ENCODE measurements around the gene SATL1.
A peak's percentile ranks its signal among the peaks of the same experiment; 100 is the strongest.
"Not testable (repeated sequence)": the region's sequence is repeated elsewhere in the genome, so short reads cannot be mapped to it uniquely, and the experiment has no call there.

SATL1 gene

GRCh38 chrX:85243761-85244449 is at the start of gene SATL1, which contains the start of gene ZNF711:
Gene SATL1, minus strand, starts transcription at chrX:85243779. Its CDS starts 134,811 bp downstream, at chrX:85108968.
Gene ZNF711, plus strand, starts transcription at chrX:85243991. Its CDS starts 3,582 bp downstream, at chrX:85247573.
- peak; percentile 60 for DNase-seq

GRCh38 chrX:85288992-85289723 is 45.6 kb upstream of the SATL1 start:
- DNase-seq = no peak

GRCh38 chrX:85285286-85285685 is 41.7 kb upstream of the SATL1 start:
- not testable (repeated sequence) for DNase-seq

- no peak for DNase-seq
Measured at GRCh38 chrX:85244450-85245211, 1.1 kb upstream of the SATL1 start.

GRCh38 chrX:85243155-85243554 is 424 bp downstream of the SATL1 start:
- no peak for DNase-seq

- DNase-seq = no peak
Measured at GRCh38 chrX:85223359-85223758, 20.2 kb downstream of the SATL1 start.

- DNase-seq = no peak
Measured at GRCh38 chrX:85221361-85221760, 22.2 kb downstream of the SATL1 start.

GRCh38 chrX:85215946-85216345 is 27.6 kb downstream of the SATL1 start:
- DNase-seq = no peak

GRCh38 chrX:85213792-85214530 is 29.6 kb downstream of the SATL1 start:
- DNase-seq = no peak

GRCh38 chrX:85203461-85203970 is 40.1 kb downstream of the SATL1 start:
- no peak for DNase-seq

- DNase-seq = no peak
Measured at GRCh38 chrX:85196319-85196718, 47.3 kb downstream of the SATL1 start.

- DNase-seq = no peak
Measured at GRCh38 chrX:85159644-85160043, 83.9 kb downstream of the SATL1 start.

- DNase-seq = no peak
Measured at GRCh38 chrX:85140964-85141363, 102.6 kb downstream of the SATL1 start.

GRCh38 chrX:85139422-85139821 is 104.2 kb downstream of the SATL1 start:
- DNase-seq = no peak

- DNase-seq = no peak
Measured at GRCh38 chrX:85136409-85136808, 107.2 kb downstream of the SATL1 start.

GRCh38 chrX:85115252-85115651 is 128.3 kb downstream of the SATL1 start:
- no peak for DNase-seq

GRCh38 chrX:85114776-85115175 is 128.8 kb downstream of the SATL1 start:
- no peak for DNase-seq

- no peak for DNase-seq
Measured at GRCh38 chrX:85114171-85114570, 129.4 kb downstream of the SATL1 start.

- no peak for DNase-seq
Measured at GRCh38 chrX:85113746-85114145, 129.8 kb downstream of the SATL1 start.

GRCh38 chrX:85112293-85112692 is 131.3 kb downstream of the SATL1 start:
- DNase-seq = no peak

GRCh38 chrX:85111347-85111746 is 132.2 kb downstream of the SATL1 start:
- no peak for DNase-seq

GRCh38 chrX:85109235-85109634 is 134.3 kb downstream of the SATL1 start:
- DNase-seq = no peak

GRCh38 chrX:85108165-85108564 is 135.4 kb downstream of the SATL1 start:
- DNase-seq = no peak
